GM12801 (cell line): ENCODE measurements around the gene HEBP2.

Experiments
- CTCF ChIP-seq: IDR thresholded peaks from one replicate; pipeline ENCODE4 v1.5.1; 2011; ENCODE audit warnings: control low read depth; ENCODE audit not compliant: insufficient read length; ENCODE audit errors: extremely low read depth

Gene HEBP2

GRCh38 chr6:138421089-138421488, 17.1 kb downstream of the HEBP2 start:
- TF ChIP-seq CTCF: no peak

GRCh38 chr6:138421608-138422007, 17.6 kb downstream of the HEBP2 start:
- TF ChIP-seq CTCF: no peak

- no peak for TF ChIP-seq CTCF
Measured at GRCh38 chr6:138422861-138423260, 18.8 kb downstream of the HEBP2 start.

- no peak for TF ChIP-seq CTCF
Measured at GRCh38 chr6:138424004-138424904, 20.2 kb downstream of the HEBP2 start.

GRCh38 chr6:138426500-138427123, 22.6 kb downstream of the HEBP2 start:
- TF ChIP-seq CTCF: no peak

GRCh38 chr6:138427701-138428100, 23.7 kb downstream of the HEBP2 start:
- no peak for TF ChIP-seq CTCF

GRCh38 chr6:138428944-138429598, 25.0 kb downstream of the HEBP2 start:
- no peak for TF ChIP-seq CTCF
